Measurements from ENCODE around the gene VPS35L.

VPS35L gene

DNA sequence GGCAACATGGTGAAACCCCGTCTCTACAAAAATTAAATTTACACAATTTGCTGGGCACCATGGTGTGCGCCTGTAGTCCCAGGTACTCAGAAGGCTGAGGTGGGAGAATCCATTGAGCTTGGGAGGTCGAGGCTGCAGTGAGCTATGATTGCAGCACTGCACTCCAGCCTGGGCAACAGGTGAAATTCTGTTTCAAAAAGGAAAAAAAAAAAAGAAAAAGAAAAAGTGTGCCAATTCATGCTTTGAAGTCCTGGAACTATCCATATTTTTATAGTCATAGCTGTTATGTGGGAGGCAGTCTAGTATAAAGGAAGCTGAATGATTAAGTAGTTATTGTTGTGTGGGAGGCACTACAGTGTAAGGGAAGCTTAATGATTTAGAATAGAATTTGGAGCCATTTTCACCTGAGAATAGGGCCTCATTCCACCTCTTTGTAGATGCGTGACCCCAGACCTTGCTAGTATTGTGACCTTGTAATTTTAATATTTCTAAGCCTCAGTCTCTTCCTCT, 194.1 kb downstream of the VPS35L start:
- no peak for DNase-seq (ENCODE audit: low spot score)

All from iPS-NIHi11 (cell line).